Trophoblast cell (in vitro differentiated cells and primary cell): ENCODE results near the gene SELENOO.

Experiments
- DNase-seq, 2 donors: peaks; one replicate each; pipeline ENCODE4 v3.0.0-alpha.2; 2016
- H2AFZ ChIP-seq: 2 replicates; pipeline ENCODE4 v1.6.1; 2013; ENCODE audit warnings: low read length, moderate library complexity, mild to moderate bottlenecking; ENCODE audit not compliant: insufficient read depth, poor library complexity
- H2AK5ac ChIP-seq: 2 replicates; pipeline ENCODE4 v1.6.1; 2013; ENCODE audit warnings: mild to moderate bottlenecking, low read length
- H2BK120ac ChIP-seq: 2 replicates; pipeline ENCODE4 v1.6.1; 2013; ENCODE audit warnings: low read length, mild to moderate bottlenecking, moderate library complexity; ENCODE audit not compliant: insufficient read depth, poor library complexity
- H2BK12ac ChIP-seq: 2 replicates; pipeline ENCODE4 v1.6.1; 2013; ENCODE audit warnings: mild to moderate bottlenecking, low read length, moderate library complexity
- H2BK5ac ChIP-seq: 2 replicates; pipeline ENCODE4 v1.6.1; 2013; ENCODE audit warnings: low read length, low read depth, moderate library complexity, mild to moderate bottlenecking; ENCODE audit not compliant: poor library complexity
- H3K14ac ChIP-seq: 2 replicates; pipeline ENCODE4 v1.6.1; 2013; ENCODE audit warnings: mild to moderate bottlenecking, low read length
- H3K18ac ChIP-seq: 2 replicates; pipeline ENCODE4 v1.6.1; 2013; ENCODE audit warnings: mild to moderate bottlenecking, low read length
- H3K23ac ChIP-seq: 2 replicates; pipeline ENCODE4 v1.6.1; 2013; ENCODE audit warnings: low read length
- H3K27ac ChIP-seq: 2 replicates; pipeline ENCODE4 v1.5.1; 2013; ENCODE audit warnings: low read depth, mild to moderate bottlenecking, inconsistent platforms, low read length, moderate library complexity
- H3K27me3 ChIP-seq: 2 replicates; pipeline ENCODE4 v1.6.1; 2013; ENCODE audit warnings: inconsistent platforms, mild to moderate bottlenecking, low read length, moderate library complexity; ENCODE audit not compliant: insufficient read depth
- H3K36me3 ChIP-seq, 2 experiments: 1 replicate in 1 of 2; 2 replicates in 1 of 2; pipeline ENCODE4 v1.6.1; 2013; ENCODE audit warnings: low read length in 2 of 2, mild to moderate bottlenecking in 2 of 2, moderate library complexity in 1 of 2; ENCODE audit not compliant: insufficient read depth in 2 of 2, control insufficient read depth in 1 of 2
- H3K4ac ChIP-seq: 2 replicates; pipeline ENCODE4 v1.6.1; 2013; ENCODE audit warnings: low read depth, mild to moderate bottlenecking, low read length, moderate library complexity
- H3K4me1 ChIP-seq, 2 experiments: 1 replicate in 1 of 2; 2 replicates in 1 of 2; pipeline ENCODE4 v1.6.1; 2013; ENCODE audit warnings: low read length in 2 of 2, mild to moderate bottlenecking in 2 of 2, moderate library complexity in 1 of 2; ENCODE audit not compliant: insufficient read depth in 2 of 2, control insufficient read depth in 1 of 2
- H3K4me2 ChIP-seq: 2 replicates; pipeline ENCODE4 v1.6.1; 2013; ENCODE audit warnings: inconsistent platforms, mild to moderate bottlenecking, low read length, moderate library complexity
- H3K4me3 ChIP-seq: 2 replicates; pipeline ENCODE4 v1.5.1; 2013; ENCODE audit warnings: mild to moderate bottlenecking, low read depth, low read length, inconsistent platforms
- H3K79me1 ChIP-seq: one replicate; pipeline ENCODE4 v1.6.1; 2013; ENCODE audit warnings: low read length
- H3K79me2 ChIP-seq: 2 replicates; pipeline ENCODE4 v1.6.1; 2013; ENCODE audit warnings: low read length, mild to moderate bottlenecking; ENCODE audit not compliant: control insufficient read depth, insufficient read depth, poor library complexity
- H3K9ac ChIP-seq: 2 replicates; pipeline ENCODE4 v1.6.1; 2013; ENCODE audit warnings: mild to moderate bottlenecking, low read length
- H3K9me3 ChIP-seq: 2 replicates; pipeline ENCODE4 v1.6.1; 2013; ENCODE audit warnings: low read depth, mild to moderate bottlenecking, control low read depth, inconsistent platforms, low read length; ENCODE audit not compliant: insufficient read depth
- H4K12ac ChIP-seq: 2 replicates; pipeline ENCODE4 v1.6.1; 2013; ENCODE audit warnings: low read depth, mild to moderate bottlenecking, low read length, moderate library complexity
- H4K8ac ChIP-seq: 2 replicates; pipeline ENCODE4 v1.6.1; 2013; ENCODE audit warnings: low read depth, mild to moderate bottlenecking, low read length, moderate library complexity
- H4K91ac ChIP-seq: one replicate; pipeline ENCODE4 v1.6.1; 2013; ENCODE audit warnings: low read depth, mild to moderate bottlenecking, low read length, moderate library complexity
- WGBS: extraction: QIAGEN DNeasy Blood & Tissue Kit; methylation state at CpG from one replicate; pipeline ENCODE4 v1.1.7; 2013; ENCODE audit warnings: missing lambda C conversion rate; ENCODE audit not compliant: insufficient read length, insufficient coverage; ENCODE audit errors: extremely low coverage; 5-methylcytosine and 5-hydroxymethylcytosine counted together

The SELENOO gene

GRCh38 chr22:50229370-50229769 lies 28.6 kb downstream of the SELENOO start:
- no peak overlapping the region for H3K4me2 ChIP-seq
- no peak overlapping the region for H2BK5ac ChIP-seq
- H3K27ac ChIP-seq = no peak overlapping the region
- H3K4me1 ChIP-seq = no peaks in the 10 kb centered on the region
- no peak overlapping the region for H3K4me3 ChIP-seq
- WGBS = no CpG with 5 or more reads among the region's 16 CpGs
- no peak overlapping the region for H4K12ac ChIP-seq
- no peak overlapping the region for H3K4ac ChIP-seq
- no peak overlapping the region for H4K91ac ChIP-seq
- no peaks in the 10 kb centered on the region for H3K79me2 ChIP-seq
- no peak overlapping the region for H4K8ac ChIP-seq
- no peaks in the 10 kb centered on the region for H3K79me1 ChIP-seq
- peaks cover 8% of the 10 kb centered on the region for H3K9me3 ChIP-seq
- H3K9ac ChIP-seq = peak overlapping the region; percentile 68
- peaks cover 26 to 36% of the 10 kb centered on the region in 2 experiments for H3K36me3 ChIP-seq
- no peak for DNase-seq
- H3K27me3 ChIP-seq = no peaks in the 10 kb centered on the region
- H3K18ac ChIP-seq = no peak overlapping the region
- H2AFZ ChIP-seq = no peak overlapping the region
- no peak overlapping the region for H2BK12ac ChIP-seq
- H3K23ac ChIP-seq = no peak overlapping the region
- H2BK120ac ChIP-seq = no peak overlapping the region
- no peak overlapping the region for H2AK5ac ChIP-seq
- no peak overlapping the region for H3K14ac ChIP-seq

- Histone ChIP-seq H3K27me3 (no peaks in the 10 kb centered on the region), H3K4me3 (no peak overlapping the region), H2AK5ac (no peak overlapping the region), H3K4me1 (no peaks in the 10 kb centered on the region), H3K79me2 (no peaks in the 10 kb centered on the region), H3K4ac (no peak overlapping the region), H2BK12ac (no peak overlapping the region), H3K14ac (no peak overlapping the region), H3K27ac (no peak overlapping the region), H3K9ac (no peak overlapping the region), H4K8ac (no peak overlapping the region), H2BK120ac (no peak overlapping the region), H3K4me2 (no peak overlapping the region), H2BK5ac (no peak overlapping the region), H3K79me1 (no peaks in the 10 kb centered on the region), H2AFZ (no peak overlapping the region), H3K23ac (no peak overlapping the region), H3K18ac (no peak overlapping the region), H3K36me3 (peaks cover 16 to 27% of the 10 kb centered on the region in 2 experiments), H4K12ac (no peak overlapping the region), H4K91ac (no peak overlapping the region), H3K9me3 (peaks cover 19% of the 10 kb centered on the region)
- no peak for DNase-seq
- no CpG with 5 or more reads among the region's 20 CpGs for whole genome bisulfite sequencing
Measured at GRCh38 chr22:50232481-50233151, 31.8 kb downstream of the SELENOO start.

GRCh38 chr22:50233223-50233622 lies 32.4 kb downstream of the SELENOO start:
- no peak overlapping the region for H3K4ac ChIP-seq
- no peak for DNase-seq

GRCh38 chr22:50236731-50237409 lies 36.1 kb downstream of the SELENOO start:
- no CpG with 5 or more reads among the region's 11 CpGs for WGBS
- peak in 1 of 2 donors; percentile 31 for DNase-seq
- no peaks in the 10 kb centered on the region for H3K79me1 ChIP-seq

More at GRCh38 chr22:50233223-50233622, 32.4 kb downstream of the SELENOO start:
- Histone ChIP-seq H3K23ac (no peak overlapping the region), H3K27ac (no peak overlapping the region), H3K27me3 (no peaks in the 10 kb centered on the region), H2AK5ac (no peak overlapping the region), H3K18ac (no peak overlapping the region), H3K79me1 (no peaks in the 10 kb centered on the region), H3K9me3 (peaks cover 19% of the 10 kb centered on the region), H3K4me3 (no peak overlapping the region), H3K36me3 (peaks cover 14 to 23% of the 10 kb centered on the region in 2 experiments), H3K79me2 (no peaks in the 10 kb centered on the region), H2BK12ac (no peak overlapping the region), H2BK120ac (no peak overlapping the region), H4K8ac (no peak overlapping the region), H3K9ac (no peak overlapping the region), H2BK5ac (no peak overlapping the region), H4K12ac (no peak overlapping the region), H3K4me1 (no peaks in the 10 kb centered on the region), H3K4me2 (no peak overlapping the region), H2AFZ (no peak overlapping the region), H4K91ac (no peak overlapping the region), H3K14ac (no peak overlapping the region)
- no CpG with 5 or more reads among the region's 18 CpGs for WGBS

More at GRCh38 chr22:50236731-50237409, 36.1 kb downstream of the SELENOO start:
- Histone ChIP-seq H3K4me2 (no peak overlapping the region), H2AFZ (no peak overlapping the region), H2BK120ac (no peak overlapping the region), H3K4me3 (no peak overlapping the region), H2BK5ac (no peak overlapping the region), H3K9ac (no peak overlapping the region), H3K18ac (no peak overlapping the region), H3K9me3 (peaks cover 19% of the 10 kb centered on the region), H3K4me1 (no peaks in the 10 kb centered on the region), H3K23ac (no peak overlapping the region), H3K27ac (no peak overlapping the region), H3K36me3 (peaks cover 22 to 25% of the 10 kb centered on the region in 2 experiments), H2AK5ac (no peak overlapping the region), H3K79me2 (no peaks in the 10 kb centered on the region), H3K27me3 (no peaks in the 10 kb centered on the region), H4K8ac (no peak overlapping the region), H3K14ac (no peak overlapping the region), H3K4ac (no peak overlapping the region), H4K12ac (no peak overlapping the region), H4K91ac (no peak overlapping the region), H2BK12ac (no peak overlapping the region)
